Heart right ventricle (tissue), 16 donors: ENCODE results near the gene SLC22A1. TPM values are rescaled to one million over a fixed set of nuclear protein-coding genes. Genes with fewer than 3 reads are reported as not detected.

ENCODE experiments used
- ATAC-seq, 8 donors: fragments of 200-7000 bp; cut with Tn5 transposase; one replicate each; pipeline ENCODE4 v1.9.1; 2020; ENCODE audit warnings: mild to moderate bottlenecking in 8 of 8, moderate library complexity in 8 of 8, moderate number of reproducible peaks in 1 of 8
- DNase-seq, 2 donors: peaks; one replicate each; pipeline ENCODE4 v3.0.0-alpha.2; 2020
- H3K27ac ChIP-seq, 10 donors: fragments of 200-600 bp; sonication (generic) in 2 of 10; one replicate each; pipeline versions ENCODE4 v1.5.0 to v1.8.0; 2020 to 2022; ENCODE audit warnings: mild to moderate bottlenecking in 3 of 10
- H3K27me3 ChIP-seq, 7 donors: fragments of 200-600 bp; one replicate each; pipeline ENCODE4 v1.8.0; 2021 to 2022; ENCODE audit warnings: mild to moderate bottlenecking in 2 of 7
- H3K36me3 ChIP-seq, 9 donors: fragments of 200-600 bp; sonication (generic) in 1 of 9; one replicate each; pipeline versions ENCODE4 v1.5.0 to v1.8.0; 2020 to 2022; ENCODE audit warnings: mild to moderate bottlenecking in 2 of 9
- H3K4me1 ChIP-seq, 9 donors: fragments of 200-600 bp; sonication (generic) in 1 of 9; one replicate each; pipeline versions ENCODE4 v1.5.0 to v1.8.0; 2020 to 2022; ENCODE audit warnings: mild to moderate bottlenecking in 4 of 9
- H3K4me3 ChIP-seq, 10 donors: fragments of 200-600 bp; sonication (generic) in 2 of 10; one replicate each; pipeline versions ENCODE4 v1.5.0 to v1.8.0; 2020 to 2022; ENCODE audit warnings: mild to moderate bottlenecking in 7 of 10, moderate library complexity in 2 of 10
- H3K9me3 ChIP-seq, 11 donors: fragments of 200-600 bp in 10 of 11; sonication (generic) in 2 of 11; one replicate each; pipeline versions ENCODE4 v1.5.0 to v1.8.0; 2013 to 2022; ENCODE audit warnings: mild to moderate bottlenecking in 2 of 11, control low read depth in 1 of 11, moderate library complexity in 1 of 11
- CTCF ChIP-seq, 9 donors: fragments of 200-600 bp; sonication (generic) in 2 of 9; IDR thresholded peaks; one replicate each; pipeline versions ENCODE4 v1.5.0 to v1.8.0; 2021 to 2022; ENCODE audit warnings: antibody characterized with exemption in 9 of 9, mild to moderate bottlenecking in 5 of 9, moderate library complexity in 1 of 9
- WGBS, 2 donors: extraction: QIAGEN DNeasy Blood & Tissue Kit; methylation state at CpG; one replicate each; pipeline ENCODE4 v1.1.7; 2013; ENCODE audit warnings: inconsistent platforms in 1 of 2; 5-methylcytosine and 5-hydroxymethylcytosine counted together
- intact Hi-C, 10 donors: fragments of 100-400 bp; cut with DNase I; formaldehyde crosslinking; loops; one replicate each; pipeline versions ENCODE4 v1.11.1 to v1.14.2; 2022
- polyA plus RNA-seq, 2 donors: library from polyadenylated mRNA; stranded (reverse); fragments of 200-250 nt; gene quantifications; one replicate each; pipeline ENCODE4 v1.2.3, GENCODE V29; 2013
- total RNA-seq, 10 donors: library from RNA; stranded (reverse); fragmentation: NEBNext Ultra II Directional in 3 of 10; extraction: Animal tissue kit (Norgen Biotek cat#: 25700) in 3 of 10; gene quantifications; one replicate each; pipeline versions ENCODE4 v1.2.1 to v1.2.4, GENCODE V29; 2021 to 2023
- donor health status: Arrhythmogenic right ventricular cardiomyopathy.
- donor health status: ischemic (EF 13 %, LVEDD 7.1; RV severe dilation, severe dysfunction).
- donor health status: healthy with polysubstance abuse.
- donor health status: DM: no; HTN: yes; CAD: no.
- donor health status: DM: no; HTN: no; CAD: no.
- donor health status: ischemic (EF 25% LVEDD 6.9; RV normal size, moderate dysfunction).
- donor health status: ischemic (EF 25% LVEDD 5.7; RV mildly dilated, moderate dysfunction).
- donor health status: healthy.
- donor health status: DM: yes; HTN: yes; CAD: no.
- donor health status: Ischemic cardiomyopathy.
- donor health status: ischemic (EF 35%, LVEDD 5.7; RV mildly dilated, moderate dysfunction).
- donor health status: nonischemic (EF 11% LVEDD 7.7; RV severe dilation, severe dysfunction).
- donor health status: DM: yes; HTN: yes; CAD: no.
- donor health status: PGD.
- donor health status: ischemic (EF 29% LVEDD 5.4; RV normal size, mild dysfunction).
- donor health status: nonischemic (EF 23%, LVEDD 6.1; RV moderate dilation, normal function).

SLC22A1 gene
- total and polyA plus RNA-seq, 12 donors: 0.10 to 1.4 (median 0.39) TPM; not detected in 3

GRCh38 chr6:160081398-160081797, 40.2 kb upstream of the SLC22A1 start:
- peaks cover 3 to 100% (median 77%) of the 10 kb centered on the region in 9 donors for H3K36me3 ChIP-seq
- no peaks in the 10 kb centered on the region for H3K4me1 ChIP-seq
- H3K9me3 ChIP-seq: no peaks in the 10 kb centered on the region
- DNase-seq: no peak
- H3K4me3 ChIP-seq: no peak overlapping the region
- no peak overlapping the region for H3K27ac ChIP-seq
- intact Hi-C loops: no loop called here
- WGBS, 2 donors: 93 to 95% methylated on average over 11 of the region's 11 CpGs
- ATAC-seq: no peak
- TF ChIP-seq CTCF (IDR thresholded peaks at IDR 0.05): no peak
- H3K27me3 ChIP-seq: no peaks in the 10 kb centered on the region

GRCh38 chr6:160082627-160083026, 39.0 kb upstream of the SLC22A1 start:
- H3K9me3 ChIP-seq: no peaks in the 10 kb centered on the region
- H3K4me3 ChIP-seq: no peak overlapping the region
- no peaks in the 10 kb centered on the region for H3K4me1 ChIP-seq
- intact Hi-C loops: no loop called here
- peaks cover 3 to 100% (median 72%) of the 10 kb centered on the region in 9 donors for H3K36me3 ChIP-seq
- no peak overlapping the region for H3K27ac ChIP-seq
- WGBS, 2 donors: 87% methylated on average over 8 of the region's 8 CpGs
- TF ChIP-seq CTCF (IDR thresholded peaks at IDR 0.05): no peak
- no peak for ATAC-seq
- no peak for DNase-seq
- H3K27me3 ChIP-seq: no peaks in the 10 kb centered on the region

GRCh38 chr6:160084198-160084776, 37.3 kb upstream of the SLC22A1 start:
- Histone ChIP-seq H3K27me3 (no peaks in the 10 kb centered on the region), H3K4me1 (no peaks in the 10 kb centered on the region), H3K36me3 (peaks cover 0 to 100% (median 64%) of the 10 kb centered on the region in 9 donors), H3K9me3 (no peaks in the 10 kb centered on the region), H3K27ac (no peak overlapping the region), H3K4me3 (no peak overlapping the region)
- no peak for ATAC-seq
- TF ChIP-seq CTCF (IDR thresholded peaks at IDR 0.05): no peak
- WGBS, 2 donors: 96% methylated on average over 18 of the region's 18 CpGs
- intact Hi-C loops: no loop called here
- DNase-seq: no peak

GRCh38 chr6:160085226-160085625, 36.4 kb upstream of the SLC22A1 start:
- peaks cover 0 to 100% (median 64%) of the 10 kb centered on the region in 9 donors for H3K36me3 ChIP-seq
- TF ChIP-seq CTCF (IDR thresholded peaks at IDR 0.05): no peak
- no peaks in the 10 kb centered on the region for H3K4me1 ChIP-seq
- no peak for DNase-seq
- no peaks in the 10 kb centered on the region for H3K27me3 ChIP-seq
- no peak overlapping the region for H3K27ac ChIP-seq
- intact Hi-C loops: loop anchor here in 5 of 10 donors (5.0 kb wide), 1 partner anchor 372 kb away; no protein-coding TSS in a partner anchor
- WGBS, 2 donors: 74 to 80% methylated on average over 5 of the region's 5 CpGs
- no peaks in the 10 kb centered on the region for H3K9me3 ChIP-seq
- ATAC-seq: no peak
- H3K4me3 ChIP-seq: no peak overlapping the region
